Activated T-cell treated with anti-CD3 and anti-CD28 coated beads for 48 hours (primary cell): ENCODE results near the gene AHSG.
A peak's percentile ranks its signal among the peaks of the same experiment; 100 is the strongest.

Source experiments
- DNase-seq: peaks from one replicate; pipeline ENCODE4 v3.0.0-alpha.2; 2020; ENCODE audit warnings: low read depth

Gene AHSG

GRCh38 chr3:186642014-186642413 is 29.2 kb downstream of the AHSG start:
- DNase-seq = no peak

- DNase-seq = peak; percentile 2
Observed at GRCh38 chr3:186643493-186643892, 30.6 kb downstream of the AHSG start.

- no peak for DNase-seq
Observed at GRCh38 chr3:186644683-186645082, 31.8 kb downstream of the AHSG start.

DNA sequence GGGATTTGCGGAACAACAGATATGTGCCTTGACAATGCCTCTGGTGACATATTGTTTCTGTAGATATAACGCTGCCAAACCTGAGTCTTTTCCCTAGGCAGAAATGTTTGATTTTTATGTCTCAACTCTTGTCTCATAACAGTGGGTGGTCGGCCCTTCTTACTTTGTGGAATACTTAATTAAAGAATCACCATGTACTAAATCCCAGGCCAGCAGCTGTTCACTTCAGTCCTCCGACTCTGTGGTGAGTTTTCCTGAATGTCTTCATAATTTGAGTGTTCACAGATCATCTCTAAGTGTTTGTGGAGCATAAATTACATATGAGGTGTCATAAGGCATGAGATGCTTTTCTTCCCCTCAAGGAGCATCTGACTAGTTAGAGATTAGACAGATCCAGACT is 33.2 kb downstream of the AHSG start:
- no peak for DNase-seq

DNA sequence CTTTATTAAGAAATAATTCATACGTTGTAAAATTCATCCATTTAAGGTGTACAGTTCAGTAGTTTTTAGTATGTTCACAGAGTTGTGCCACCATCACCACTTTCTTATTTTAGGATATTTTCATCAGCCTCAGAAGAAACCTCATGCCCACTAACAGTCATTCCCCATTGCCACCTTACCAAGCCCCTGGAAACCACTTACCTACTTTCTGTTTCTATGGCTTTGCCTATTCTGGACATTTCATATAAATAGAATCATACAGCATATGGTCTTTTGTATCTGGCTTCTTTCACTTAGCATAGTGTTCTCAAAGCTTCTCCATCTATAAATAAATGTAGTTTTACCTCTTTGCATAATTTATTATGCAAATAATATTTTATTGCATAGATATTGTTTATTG is 34.0 kb downstream of the AHSG start:
- no peak for DNase-seq

DNA sequence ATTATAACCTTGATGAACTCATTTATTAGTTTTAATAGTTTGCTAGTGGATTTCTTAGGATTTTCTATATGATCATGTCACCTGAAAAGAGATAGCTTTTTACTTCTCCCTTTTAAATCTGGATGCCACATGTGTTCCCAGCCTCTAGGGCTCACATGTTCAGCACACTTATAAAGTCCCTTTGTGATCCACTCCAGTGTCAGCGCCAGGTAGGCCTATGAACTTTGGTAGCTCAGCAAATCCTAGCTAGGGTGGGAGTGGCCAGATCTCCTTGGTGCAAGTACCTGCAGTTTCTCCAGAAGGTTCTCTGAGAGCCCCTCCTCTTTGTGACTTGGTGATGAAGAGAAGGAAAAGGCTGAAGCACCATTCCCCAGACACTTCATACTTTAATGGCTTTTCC is 36.0 kb downstream of the AHSG start:
- no peak for DNase-seq

- DNase-seq = no peak
Observed at GRCh38 chr3:186651678-186652215, 38.9 kb downstream of the AHSG start.

DNA sequence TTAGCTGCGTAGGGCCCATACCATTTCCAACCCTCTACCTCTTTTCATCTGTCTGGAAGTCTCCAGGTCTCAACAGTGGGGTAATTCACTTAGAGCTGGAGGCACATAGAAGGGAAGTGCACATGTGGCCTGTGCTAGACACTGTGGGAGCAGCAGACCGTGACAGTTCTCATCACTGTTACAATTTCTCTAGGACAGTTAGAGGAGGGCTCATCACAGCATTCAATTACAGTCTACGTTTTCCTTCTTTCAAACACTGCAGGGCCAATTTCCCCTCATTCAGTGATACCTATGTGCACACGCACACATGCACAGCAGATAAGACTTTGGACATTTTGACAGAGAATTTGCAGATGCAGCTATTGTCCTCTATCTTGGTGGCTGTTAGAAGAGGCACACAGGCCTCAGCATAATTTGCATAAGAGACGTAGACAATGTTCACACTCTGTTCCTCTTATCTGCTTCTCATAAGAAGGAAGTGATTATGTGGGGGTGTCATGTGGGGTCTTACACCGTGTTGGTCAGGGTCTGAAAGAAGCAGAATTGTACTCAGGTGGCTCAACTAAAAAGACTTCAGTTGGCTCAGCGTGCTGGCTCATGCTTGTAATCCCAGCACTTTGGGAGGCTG is 40.3 kb downstream of the AHSG start:
- DNase-seq = no peak

- no peak for DNase-seq
Observed at GRCh38 chr3:186653984-186654383, 41.1 kb downstream of the AHSG start.

- DNase-seq = no peak
Observed at GRCh38 chr3:186663361-186664118, 50.7 kb downstream of the AHSG start.

- no peak for DNase-seq
Observed at GRCh38 chr3:186664119-186664495, 51.2 kb downstream of the AHSG start.

DNA sequence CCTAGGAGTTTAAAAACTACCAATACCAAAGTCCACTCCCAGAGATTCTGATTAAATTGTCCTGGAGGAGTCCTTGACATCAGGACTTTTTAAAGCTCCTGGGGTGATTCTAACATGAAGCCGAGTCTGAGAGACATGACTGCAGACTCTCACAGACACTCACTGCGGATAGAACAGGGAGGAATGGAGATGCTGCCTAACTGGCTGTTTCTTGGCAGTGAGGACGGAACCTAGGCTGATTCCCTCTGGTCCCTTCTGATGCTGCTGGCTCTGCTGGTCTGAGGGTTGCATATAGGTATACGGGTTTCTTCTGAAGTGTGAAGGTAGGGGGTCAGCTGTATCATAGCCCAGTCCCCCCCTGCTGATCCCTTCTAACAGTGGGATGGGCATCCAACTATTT is 51.6 kb downstream of the AHSG start:
- no peak for DNase-seq

DNA sequence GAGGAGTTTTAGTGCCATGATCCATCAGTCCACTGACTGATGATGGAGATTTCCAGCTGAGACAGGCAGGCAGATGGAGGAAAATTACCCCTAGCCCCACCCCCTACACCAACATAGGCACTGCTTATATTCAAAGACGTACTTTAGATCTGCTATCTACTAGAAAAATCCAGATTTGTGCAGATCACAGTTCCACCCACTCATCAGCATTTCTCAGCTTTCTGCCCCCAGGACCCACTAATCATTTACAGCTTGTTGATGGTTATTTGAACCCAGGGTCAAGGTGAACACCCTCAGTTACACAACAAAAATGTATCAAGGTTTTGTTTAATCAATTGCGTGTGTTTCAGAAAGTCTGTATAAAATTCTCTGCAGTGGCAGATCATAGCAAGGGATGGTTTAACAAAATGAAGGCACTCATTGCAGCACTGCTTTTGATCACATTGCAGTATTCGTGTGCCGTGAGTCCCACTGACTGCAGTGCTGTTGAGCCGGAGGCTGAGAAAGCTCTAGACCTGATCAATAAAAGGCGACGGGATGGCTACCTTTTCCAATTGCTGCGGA is 52.8 kb downstream of the AHSG start, which contains the start of gene HRG:
Gene HRG, plus strand, starts transcription at position 390 of the 564 bp plus-strand sequence. Its CDS starts 18 bp downstream, at position 408.
- no peak for DNase-seq

GRCh38 chr3:186668426-186668825 is 55.6 kb downstream of the AHSG start:
- no peak for DNase-seq

- no peak for DNase-seq
Observed at GRCh38 chr3:186669378-186670084, 56.7 kb downstream of the AHSG start.

- no peak for DNase-seq
Observed at GRCh38 chr3:186670155-186670554, 57.3 kb downstream of the AHSG start.
